Adipocyte (in vitro differentiated cells): ENCODE results near the gene CIROP.
A peak's percentile ranks its signal among the peaks of the same experiment; 100 is the strongest.

ENCODE experiments used
- DNase-seq: peaks from one replicate; pipeline ENCODE4 v3.0.0-alpha.2; 2015; ENCODE audit warnings: low read depth
- H3K27me3 ChIP-seq: replicated peaks from 2 replicates; pipeline ENCODE4 v1.7.0; 2013; ENCODE audit warnings: mild to moderate bottlenecking, low read length, moderate library complexity; ENCODE audit not compliant: control insufficient read depth, insufficient read depth
- H3K36me3 ChIP-seq: 2 replicates; pipeline ENCODE4 v1.7.0; 2013; ENCODE audit warnings: low read length, mild to moderate bottlenecking, moderate library complexity; ENCODE audit not compliant: control insufficient read depth, insufficient read depth, severe bottlenecking
- H3K4me1 ChIP-seq: 2 replicates; pipeline ENCODE4 v1.7.0; 2013; ENCODE audit warnings: mild to moderate bottlenecking, low read length, moderate library complexity; ENCODE audit not compliant: control insufficient read depth, insufficient read depth
- H3K4me3 ChIP-seq: 2 replicates; pipeline ENCODE4 v1.7.0; 2013; ENCODE audit warnings: mild to moderate bottlenecking, low read length, moderate library complexity
- H3K9ac ChIP-seq: 2 replicates; pipeline ENCODE4 v1.7.0; 2013; ENCODE audit warnings: mild to moderate bottlenecking, low read length, moderate library complexity
- H3K9me3 ChIP-seq: 2 replicates; pipeline ENCODE4 v1.7.0; 2013; ENCODE audit warnings: mild to moderate bottlenecking, low read length, moderate library complexity; ENCODE audit not compliant: control insufficient read depth

The CIROP gene

GRCh38 chr14:23101213-23101970 lies 3.4 kb downstream of the CIROP start:
- H3K36me3 ChIP-seq = peaks cover 20% of the 10 kb centered on the region

GRCh38 chr14:23099212-23099861 lies 5.5 kb downstream of the CIROP start:
- Histone ChIP-seq H3K4me3 (no peak overlapping the region), H3K9me3 (no peaks in the 10 kb centered on the region), H3K36me3 (peaks cover 20% of the 10 kb centered on the region), H3K9ac (peak overlapping the region; percentile 10), H3K27me3 (no peaks in the 10 kb centered on the region), H3K4me1 (peaks cover 30% of the 10 kb centered on the region)
- DNase-seq = no peak

More at GRCh38 chr14:23101213-23101970, 3.4 kb downstream of the CIROP start:
- DNase-seq = no peak
- no peak overlapping the region for H3K4me3 ChIP-seq
- H3K9me3 ChIP-seq = no peaks in the 10 kb centered on the region
- H3K4me1 ChIP-seq = peaks cover 39% of the 10 kb centered on the region
- H3K9ac ChIP-seq = no peak overlapping the region
- H3K27me3 ChIP-seq = no peaks in the 10 kb centered on the region

- DNase-seq = no peak
- H3K9ac ChIP-seq = no peak overlapping the region
- no peaks in the 10 kb centered on the region for H3K9me3 ChIP-seq
Measured at GRCh38 chr14:23097786-23098185, 7.0 kb downstream of the CIROP start.

GRCh38 chr14:23095196-23096108 lies 9.3 kb downstream of the CIROP start, which contains the start of gene C14orf119:
Gene C14orf119 (plus strand): TSS chr14:23095505. CDS start chr14:23097659, 2,154 bp downstream.
- peak; percentile 100 for DNase-seq
- peaks cover 45% of the 10 kb centered on the region for H3K36me3 ChIP-seq

More at GRCh38 chr14:23097786-23098185, 7.0 kb downstream of the CIROP start:
- H3K4me3 ChIP-seq = peak overlapping the region; percentile 86
- H3K36me3 ChIP-seq = peaks cover 24% of the 10 kb centered on the region
- H3K4me1 ChIP-seq = peaks cover 40% of the 10 kb centered on the region
- H3K27me3 ChIP-seq = no peaks in the 10 kb centered on the region

GRCh38 chr14:23094666-23095195 lies 10.1 kb downstream of the CIROP start, which contains the start of gene ACIN1:
Gene ACIN1 (minus strand): TSS chr14:23095136. CDS start chr14:23095112, 24 bp downstream.
- H3K4me3 ChIP-seq = peak within 1 kb of the TSS; percentile 86
- peak; percentile 92 for DNase-seq
- H3K9me3 ChIP-seq = no peaks in the 10 kb centered on the region
- peaks cover 49% of the 10 kb centered on the region for H3K4me1 ChIP-seq
- H3K36me3 ChIP-seq = peaks cover 53% of the 10 kb centered on the region
- H3K27me3 ChIP-seq = no peaks in the 10 kb centered on the region
- peak within 1 kb of the TSS; percentile 99 for H3K9ac ChIP-seq

More at GRCh38 chr14:23095196-23096108, 9.3 kb downstream of the CIROP start, which contains the start of gene C14orf119:
- Histone ChIP-seq H3K4me3 (peak within 1 kb of the TSS; percentile 86), H3K9me3 (no peaks in the 10 kb centered on the region), H3K9ac (peak within 1 kb of the TSS; percentile 99), H3K27me3 (no peaks in the 10 kb centered on the region), H3K4me1 (peaks cover 49% of the 10 kb centered on the region)

- H3K36me3 ChIP-seq = peaks cover 55% of the 10 kb centered on the region
- peak overlapping the region; percentile 86 for H3K4me3 ChIP-seq
- peak; percentile 34 for DNase-seq
- H3K9me3 ChIP-seq = no peaks in the 10 kb centered on the region
- no peaks in the 10 kb centered on the region for H3K27me3 ChIP-seq
- peaks cover 47% of the 10 kb centered on the region for H3K4me1 ChIP-seq
- H3K9ac ChIP-seq = peak overlapping the region; percentile 99
Measured at GRCh38 chr14:23093991-23094665, 10.7 kb downstream of the CIROP start.

GRCh38 chr14:23093526-23093925 lies 11.3 kb downstream of the CIROP start:
- Histone ChIP-seq H3K4me3 (peak overlapping the region; percentile 86), H3K36me3 (peaks cover 55% of the 10 kb centered on the region), H3K27me3 (no peaks in the 10 kb centered on the region), H3K9me3 (no peaks in the 10 kb centered on the region), H3K9ac (peak overlapping the region; percentile 99), H3K4me1 (peaks cover 41% of the 10 kb centered on the region)
- DNase-seq = no peak

- Histone ChIP-seq H3K9me3 (no peaks in the 10 kb centered on the region), H3K36me3 (peaks cover 55% of the 10 kb centered on the region), H3K4me3 (peak overlapping the region; percentile 86), H3K4me1 (peaks cover 37% of the 10 kb centered on the region), H3K9ac (peak overlapping the region; percentile 99), H3K27me3 (no peaks in the 10 kb centered on the region)
- DNase-seq = no peak
Measured at GRCh38 chr14:23093104-23093503, 11.7 kb downstream of the CIROP start.

- Histone ChIP-seq H3K4me3 (no peak overlapping the region), H3K9ac (no peak overlapping the region), H3K27me3 (no peaks in the 10 kb centered on the region), H3K9me3 (no peaks in the 10 kb centered on the region), H3K36me3 (peaks cover 64% of the 10 kb centered on the region), H3K4me1 (peaks cover 21% of the 10 kb centered on the region)
- no peak for DNase-seq
Measured at GRCh38 chr14:23091294-23092225, 13.2 kb downstream of the CIROP start.
